Astrocyte (in vitro differentiated cells and primary cell): Measurements from ENCODE around the gene SLCO4A1. TPM values are rescaled to one million over a fixed set of nuclear protein-coding genes. Genes with fewer than 3 reads are reported as not detected.

Experiments used
- DNase-seq: peaks from one replicate; pipeline ENCODE4 v3.0.0-alpha.2; 2010; ENCODE audit warnings: low read depth
- FAIRE-seq: peaks from 2 replicates; lab custom pipeline; 2011; peaks lifted over from hg19 to GRCh38; lab: Jason Lieb, UNC
- H2AFZ ChIP-seq: 2 replicates; pipeline ENCODE4 v1.6.0; 2012; ENCODE audit warnings: low read depth, low read length, inconsistent platforms
- H3K27ac ChIP-seq: 2 replicates; pipeline ENCODE4 v1.5.1; 2011; ENCODE audit warnings: low read depth, low read length, inconsistent platforms
- H3K27me3 ChIP-seq: 2 replicates; pipeline ENCODE4 v1.6.0; 2011; ENCODE audit warnings: low read length, inconsistent platforms; ENCODE audit not compliant: insufficient read depth
- H3K36me3 ChIP-seq: 2 replicates; pipeline ENCODE4 v1.5.1; 2011; ENCODE audit warnings: low read length, inconsistent platforms; ENCODE audit not compliant: insufficient read depth
- H3K4me1 ChIP-seq: 2 replicates; pipeline ENCODE4 v1.5.1; 2011; ENCODE audit warnings: low read length, inconsistent platforms; ENCODE audit not compliant: insufficient read depth
- H3K4me2 ChIP-seq: 2 replicates; pipeline ENCODE4 v1.6.0; 2012; ENCODE audit warnings: low read length, inconsistent platforms
- H3K4me3 ChIP-seq: 2 replicates; pipeline ENCODE4 v1.5.1; 2011; ENCODE audit warnings: low read depth, mild to moderate bottlenecking, low read length, inconsistent platforms; ENCODE audit not compliant: insufficient read depth
- H3K79me2 ChIP-seq: 2 replicates; pipeline ENCODE4 v1.6.0; 2012; ENCODE audit warnings: mild to moderate bottlenecking, low read length, inconsistent platforms; ENCODE audit not compliant: insufficient read depth
- H3K9ac ChIP-seq: 2 replicates; pipeline ENCODE4 v1.6.0; 2012; ENCODE audit warnings: mild to moderate bottlenecking, low read length, inconsistent platforms
- H3K9me3 ChIP-seq: 2 replicates; pipeline ENCODE4 v1.5.1; 2012; ENCODE audit warnings: low read depth, mild to moderate bottlenecking, low read length, inconsistent platforms; ENCODE audit not compliant: insufficient read depth
- H4K20me1 ChIP-seq: 2 replicates; pipeline ENCODE4 v1.6.0; 2012; ENCODE audit warnings: low read length, inconsistent platforms; ENCODE audit not compliant: insufficient read depth
- H3K27ac Mint-ChIP-seq: one replicate; pipeline ENCODE4 v1.8.0; 2021; ENCODE audit warnings: mild to moderate bottlenecking, mixed read lengths; ENCODE audit not compliant: unreplicated experiment
- H3K27me3 Mint-ChIP-seq: one replicate; pipeline ENCODE4 v1.8.0; 2021; ENCODE audit warnings: low read depth, mixed read lengths; ENCODE audit not compliant: unreplicated experiment
- H3K36me3 Mint-ChIP-seq: one replicate; pipeline ENCODE4 v1.8.0; 2021; ENCODE audit warnings: low read depth, mixed read lengths; ENCODE audit not compliant: unreplicated experiment
- H3K4me1 Mint-ChIP-seq: one replicate; pipeline ENCODE4 v1.8.0; 2021; ENCODE audit warnings: low read depth, mixed read lengths; ENCODE audit not compliant: unreplicated experiment
- H3K4me3 Mint-ChIP-seq: one replicate; pipeline ENCODE4 v1.8.0; 2021; ENCODE audit warnings: mild to moderate bottlenecking, moderate library complexity, mixed read lengths; ENCODE audit not compliant: unreplicated experiment
- H3K9me3 Mint-ChIP-seq: one replicate; pipeline ENCODE4 v1.8.0; 2021; ENCODE audit warnings: mild to moderate bottlenecking, mixed read lengths; ENCODE audit not compliant: unreplicated experiment
- EZH2 ChIP-seq: IDR thresholded peaks from 2 replicates; pipeline ENCODE4 v1.6.1; 2012; ENCODE audit warnings: mild to moderate bottlenecking, low read length, inconsistent platforms; ENCODE audit not compliant: insufficient read depth
- total RNA-seq: library from RNA; stranded (reverse); gene quantifications from 2 replicates; pipeline ENCODE4 v1.2.1, GENCODE V29; 2021
- TF ChIP-seq, protein P1 (sequence below): IDR thresholded peaks from 2 replicates; pipeline ENCODE4 v1.5.1; 2011; ENCODE audit warnings: low read depth, mild to moderate bottlenecking, inconsistent platforms, low read length, moderate library complexity; ENCODE audit not compliant: insufficient read depth

The SLCO4A1 gene
- total RNA-seq, 1 donor from 2014 or later = 0.43 TPM

DNA sequence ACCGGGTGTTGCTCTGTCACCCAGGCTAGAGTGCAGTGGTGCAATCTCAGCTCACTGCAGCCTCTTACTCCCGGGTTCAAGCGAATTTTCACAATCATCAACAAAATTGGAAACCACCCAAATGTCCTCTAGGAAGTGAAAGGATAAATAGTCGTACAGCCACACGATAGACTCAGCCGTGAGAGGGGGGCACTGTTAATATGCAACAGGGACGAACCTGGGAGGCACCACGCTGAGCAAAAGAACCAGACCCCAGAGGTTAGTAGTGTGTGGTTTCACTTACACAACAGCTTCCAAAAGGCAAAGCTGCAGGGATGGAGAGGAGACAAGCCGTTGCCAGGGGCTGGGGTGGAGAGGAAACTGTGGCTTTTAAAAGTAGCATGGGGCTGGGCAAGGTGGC lies 36.2 kb downstream of the SLCO4A1 start:
- Histone ChIP-seq H3K4me2 (no peak overlapping the region), H4K20me1 (no peaks in the 10 kb centered on the region), H2AFZ (no peak overlapping the region), H3K9me3 (no peaks in the 10 kb centered on the region), H3K4me1 (peaks cover 7% of the 10 kb centered on the region), H3K9ac (no peak overlapping the region), H3K79me2 (no peaks in the 10 kb centered on the region), H3K27me3 (peaks cover 21% of the 10 kb centered on the region), H3K27ac (no peak overlapping the region), H3K4me3 (no peak overlapping the region), H3K36me3 (no peaks in the 10 kb centered on the region)
- no peak for TF ChIP-seq EZH2
- TF ChIP-seq, protein P1, sequence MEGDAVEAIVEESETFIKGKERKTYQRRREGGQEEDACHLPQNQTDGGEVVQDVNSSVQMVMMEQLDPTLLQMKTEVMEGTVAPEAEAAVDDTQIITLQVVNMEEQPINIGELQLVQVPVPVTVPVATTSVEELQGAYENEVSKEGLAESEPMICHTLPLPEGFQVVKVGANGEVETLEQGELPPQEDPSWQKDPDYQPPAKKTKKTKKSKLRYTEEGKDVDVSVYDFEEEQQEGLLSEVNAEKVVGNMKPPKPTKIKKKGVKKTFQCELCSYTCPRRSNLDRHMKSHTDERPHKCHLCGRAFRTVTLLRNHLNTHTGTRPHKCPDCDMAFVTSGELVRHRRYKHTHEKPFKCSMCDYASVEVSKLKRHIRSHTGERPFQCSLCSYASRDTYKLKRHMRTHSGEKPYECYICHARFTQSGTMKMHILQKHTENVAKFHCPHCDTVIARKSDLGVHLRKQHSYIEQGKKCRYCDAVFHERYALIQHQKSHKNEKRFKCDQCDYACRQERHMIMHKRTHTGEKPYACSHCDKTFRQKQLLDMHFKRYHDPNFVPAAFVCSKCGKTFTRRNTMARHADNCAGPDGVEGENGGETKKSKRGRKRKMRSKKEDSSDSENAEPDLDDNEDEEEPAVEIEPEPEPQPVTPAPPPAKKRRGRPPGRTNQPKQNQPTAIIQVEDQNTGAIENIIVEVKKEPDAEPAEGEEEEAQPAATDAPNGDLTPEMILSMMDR = no peak
- Mint-ChIP-seq H3K4me3 (no peak overlapping the region), H3K9me3 (peaks cover 14% of the 10 kb centered on the region), H3K27me3 (peaks cover 48% of the 10 kb centered on the region), H3K4me1 (peaks cover 4% of the 10 kb centered on the region), H3K27ac (no peak overlapping the region), H3K36me3 (peaks cover 2% of the 10 kb centered on the region)
- no peak for DNase-seq
- no peak for FAIRE-seq

GRCh38 chr20:62679978-62680589 lies 37.8 kb downstream of the SLCO4A1 start:
- Histone ChIP-seq H3K36me3 (no peaks in the 10 kb centered on the region), H3K27me3 (peaks cover 27% of the 10 kb centered on the region), H3K4me3 (no peak overlapping the region), H4K20me1 (no peaks in the 10 kb centered on the region), H3K27ac (no peak overlapping the region), H2AFZ (no peak overlapping the region), H3K4me1 (peaks cover 6% of the 10 kb centered on the region), H3K9me3 (no peaks in the 10 kb centered on the region), H3K79me2 (no peaks in the 10 kb centered on the region), H3K9ac (no peak overlapping the region), H3K4me2 (no peak overlapping the region)
- Mint-ChIP-seq H3K36me3 (peaks cover 2% of the 10 kb centered on the region), H3K27me3 (peaks cover 47% of the 10 kb centered on the region), H3K4me3 (no peak overlapping the region), H3K27ac (no peak overlapping the region), H3K9me3 (peaks cover 14% of the 10 kb centered on the region), H3K4me1 (peaks cover 3% of the 10 kb centered on the region)
- FAIRE-seq (no peak), DNase-seq (no peak)
- no peak for TF ChIP-seq EZH2
- TF ChIP-seq, protein P1 = no peak

DNA sequence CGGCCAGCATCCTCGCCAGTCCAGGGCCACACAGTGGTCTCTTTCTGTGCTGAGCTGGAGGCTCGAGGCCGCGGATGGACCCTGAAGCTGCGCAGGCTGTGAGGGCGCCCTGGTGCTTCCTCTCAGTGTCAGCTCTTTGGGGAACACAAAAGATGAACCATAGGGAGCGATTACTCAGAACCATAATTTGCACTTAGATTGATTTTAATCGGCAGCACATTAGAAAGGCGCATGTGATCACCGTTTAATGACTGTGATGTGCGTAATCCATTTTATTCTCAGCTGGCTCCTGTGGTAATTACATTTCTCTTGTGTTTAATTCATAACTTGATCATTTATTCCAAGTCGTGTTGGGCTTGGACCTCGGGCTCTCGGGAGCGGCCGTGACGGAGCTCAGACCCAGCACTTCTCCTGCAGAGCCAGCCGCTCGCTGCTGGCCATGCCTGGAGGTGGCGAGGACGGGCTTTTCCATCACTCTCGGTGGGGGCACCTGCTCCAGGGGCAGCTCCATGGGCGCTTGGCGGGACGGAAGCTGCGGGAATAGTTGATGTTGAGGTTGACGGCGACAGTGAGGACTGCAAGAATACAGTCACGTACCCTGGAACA lies 40.7 kb downstream of the SLCO4A1 start:
- Mint-ChIP-seq H3K9me3 (peaks cover 14% of the 10 kb centered on the region), H3K4me1 (no peaks in the 10 kb centered on the region)
- H3K4me3 ChIP-seq = no peak overlapping the region

More for the DNA sequence above, 40.7 kb downstream of the SLCO4A1 start:
- Histone ChIP-seq H3K27me3 (peaks cover 35% of the 10 kb centered on the region), H3K4me2 (no peak overlapping the region), H3K4me1 (no peaks in the 10 kb centered on the region), H2AFZ (no peak overlapping the region), H3K27ac (no peak overlapping the region), H3K9ac (no peak overlapping the region), H3K9me3 (no peaks in the 10 kb centered on the region), H3K79me2 (no peaks in the 10 kb centered on the region), H4K20me1 (no peaks in the 10 kb centered on the region), H3K36me3 (no peaks in the 10 kb centered on the region)
- no peak for TF ChIP-seq EZH2
- TF ChIP-seq, protein P1 = no peak
- Mint-ChIP-seq H3K4me3 (no peak overlapping the region), H3K27me3 (peaks cover 42% of the 10 kb centered on the region), H3K27ac (no peak overlapping the region), H3K36me3 (peaks cover 2% of the 10 kb centered on the region)
- FAIRE-seq = no peak
- DNase-seq = no peak
